Measurements from ENCODE around the gene LHFPL2. TPM values are rescaled to one million over a fixed set of nuclear protein-coding genes. Genes with fewer than 3 reads are reported as not detected.

Gene LHFPL2
- total and polyA plus RNA-seq, 9 of the 15 experiments (the other 6 are each of a cell fraction or from before 2014, with no cell fraction given): 1.0 to 6.6 (median 4.6) TPM

GRCh38 chr5:78568212-78568611 lies 80.4 kb downstream of the LHFPL2 start:
- Histone ChIP-seq H3K27ac (ENCODE audit: extremely low read depth, low read depth, low read length) (no peak overlapping the region), H3K4me2 (ENCODE audit: insufficient read depth, low read length) (no peak overlapping the region), H3K4me1 (replicated peaks in 1 of 2; ENCODE audit: control insufficient read depth in 2 of 2, insufficient read depth in 2 of 2, low read length in 2 of 2) (peaks cover 0 to 19% of the 10 kb centered on the region in 2 experiments; a peak in 3 of 5 replicates), H2AFZ (ENCODE audit: low read depth, low read length) (no peak overlapping the region), H3K36me3 (ENCODE audit: control insufficient read depth, insufficient read depth, low read length) (no peaks in the 10 kb centered on the region), H3K9ac (ENCODE audit: insufficient read depth in 1 of 2, low read depth in 2 of 2, low read length in 2 of 2) (no peak overlapping the region), H3K4me3 (no peak overlapping the region), H3K9me3 (replicated peaks; ENCODE audit: control insufficient read depth, insufficient read depth, low read depth, low read length) (no peaks in the 10 kb centered on the region), H4K20me1 (replicated peaks; ENCODE audit: control insufficient read depth, insufficient read depth, low read length) (no peaks in the 10 kb centered on the region), H3K27me3 (ENCODE audit: control insufficient read depth in 2 of 2, insufficient read depth in 2 of 2, low read length in 2 of 2) (no peaks in the 10 kb centered on the region), H3K9me1 (ENCODE audit: control insufficient read depth, insufficient read depth, low read length) (no peaks in the 10 kb centered on the region), H3K79me2 (ENCODE audit: control insufficient read depth, insufficient read depth, low read length) (no peaks in the 10 kb centered on the region)
- in situ Hi-C loops (cut with MboI) (no loop called here), intact Hi-C loops (cut with micrococcal nuclease) (no loop called here)
- no peak for DNase-seq (ENCODE audit: extremely low read depth in 1 of 4, low spot score in 3 of 4)
- POLR2A ChIA-PET: interaction anchor here (0.9 kb wide), 1 partner anchor 17 kb away, joined by 3 read pairs; no protein-coding TSS in a partner anchor
- no TSS peak for BruUV-seq (replicated peaks)
- no peak for ATAC-seq
- FAIRE-seq: no peak
- CTCF ChIA-PET (ENCODE audit: low intra/inter-chr PET ratio): no interaction called here
- 58% methylated on average over 5 of the region's 5 CpGs for WGBS (ENCODE audit: insufficient coverage, low coverage, missing lambda C conversion rate)
- no peak for TF ChIP-seq E2F6 (IDR thresholded peaks at IDR 0.05; ENCODE audit: borderline replicate concordance in 1 of 2, extremely low read depth in 1 of 2, insufficient read depth in 1 of 2, insufficient read length in 1 of 2, low read depth in 1 of 2, low read length in 1 of 2, poor library complexity in 1 of 2, severe bottlenecking in 1 of 2)
- TF ChIP-seq PHF8 (IDR thresholded peaks at IDR 0.05; ENCODE audit: borderline replicate concordance, low read length): no peak
- TF ChIP-seq ZC3H8 (IDR thresholded peaks at IDR 0.05): no peak
- TF ChIP-seq SP2 (IDR thresholded peaks at IDR 0.05; ENCODE audit: extremely low read depth, low read depth, low read length, poor library complexity, severe bottlenecking): no peak
- no peak for TF ChIP-seq PPARD (CRISPR knock-in tag; IDR thresholded peaks at IDR 0.05)
- TF ChIP-seq, protein P1, sequence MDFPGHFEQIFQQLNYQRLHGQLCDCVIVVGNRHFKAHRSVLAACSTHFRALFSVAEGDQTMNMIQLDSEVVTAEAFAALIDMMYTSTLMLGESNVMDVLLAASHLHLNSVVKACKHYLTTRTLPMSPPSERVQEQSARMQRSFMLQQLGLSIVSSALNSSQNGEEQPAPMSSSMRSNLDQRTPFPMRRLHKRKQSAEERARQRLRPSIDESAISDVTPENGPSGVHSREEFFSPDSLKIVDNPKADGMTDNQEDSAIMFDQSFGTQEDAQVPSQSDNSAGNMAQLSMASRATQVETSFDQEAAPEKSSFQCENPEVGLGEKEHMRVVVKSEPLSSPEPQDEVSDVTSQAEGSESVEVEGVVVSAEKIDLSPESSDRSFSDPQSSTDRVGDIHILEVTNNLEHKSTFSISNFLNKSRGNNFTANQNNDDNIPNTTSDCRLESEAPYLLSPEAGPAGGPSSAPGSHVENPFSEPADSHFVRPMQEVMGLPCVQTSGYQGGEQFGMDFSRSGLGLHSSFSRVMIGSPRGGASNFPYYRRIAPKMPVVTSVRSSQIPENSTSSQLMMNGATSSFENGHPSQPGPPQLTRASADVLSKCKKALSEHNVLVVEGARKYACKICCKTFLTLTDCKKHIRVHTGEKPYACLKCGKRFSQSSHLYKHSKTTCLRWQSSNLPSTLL (IDR thresholded peaks at IDR 0.05): no peak
- TF ChIP-seq PTTG1 (tag; IDR thresholded peaks at IDR 0.05; ENCODE audit: low read depth): no peak
- TF ChIP-seq TBL1XR1 (IDR thresholded peaks at IDR 0.05; ENCODE audit: low read length in 2 of 2): no peak
- TF ChIP-seq ID3 (CRISPR knock-in tag; IDR thresholded peaks at IDR 0.05): no peak
- no peak for TF ChIP-seq ID3 (tag; IDR thresholded peaks at IDR 0.05)
- no peak for TF ChIP-seq CBX8 (IDR thresholded peaks at IDR 0.05; ENCODE audit: borderline replicate concordance, extremely low read depth, low read depth, low read length, poor library complexity, severe bottlenecking)
- TF ChIP-seq ZNF280A (IDR thresholded peaks at IDR 0.05; ENCODE audit: low read depth, partially characterized antibody): no peak
- no peak for TF ChIP-seq TOE1 (IDR thresholded peaks at IDR 0.05; ENCODE audit: borderline replicate concordance)
- TF ChIP-seq TOE1 (CRISPR knock-in tag; IDR thresholded peaks at IDR 0.05; ENCODE audit: borderline replicate concordance, low read depth): no peak
- TF ChIP-seq ARHGAP35 (IDR thresholded peaks at IDR 0.05; ENCODE audit: partially characterized antibody): no peak
- no peak for TF ChIP-seq BCOR (IDR thresholded peaks at IDR 0.05)
- no peak for TF ChIP-seq RBM25 (IDR thresholded peaks at IDR 0.05; ENCODE audit: low read depth, low read length, severe bottlenecking)
- no peak for TF ChIP-seq POLR3A (IDR thresholded peaks at IDR 0.05; ENCODE audit: borderline replicate concordance, extremely low read depth, insufficient read depth, insufficient read length)

Measured in K562 (cell line).